Body of pancreas (tissue), 4 donors: ENCODE data around the gene DNAJC6.

Experiments
- CTCF ChIP-seq, 7 experiments: fragments of 450-650 bp in 4 of 7; fragments of 200-600 bp in 3 of 7; sonication (generic) in 3 of 7; IDR thresholded peaks; one replicate each; pipeline ENCODE4 v1.5.1; 2016 to 2019; ENCODE audit warnings: antibody characterized with exemption in 7 of 7
- POLR2A ChIP-seq, 3 donors: fragments of 450-650 bp; IDR thresholded peaks; one replicate each; pipeline ENCODE4 v1.6.1; 2016; ENCODE audit warnings: antibody characterized with exemption in 3 of 3, mild to moderate bottlenecking in 2 of 3

GRCh38 chr1:65425006-65425405, 115.7 kb downstream of the DNAJC6 start:
- TF ChIP-seq CTCF (IDR thresholded peaks at IDR 0.05) (no peak), POLR2A (IDR thresholded peaks at IDR 0.05) (no peak)
